Activated T-cell treated with anti-CD3 and anti-CD28 coated beads for 1 hour (primary cell): ENCODE results near the gene EYS.

Source experiments
- DNase-seq: peaks from one replicate; pipeline ENCODE4 v3.0.0-alpha.2; 2020; ENCODE audit warnings: low read depth

EYS gene

GRCh38 chr6:64238071-64238470 lies 1469.0 kb downstream of the EYS start:
- no peak for DNase-seq

- DNase-seq, result no peak
Observed at GRCh38 chr6:64233746-64234145, 1473.3 kb downstream of the EYS start.

GRCh38 chr6:64231928-64232327 lies 1475.1 kb downstream of the EYS start:
- DNase-seq, result no peak

GRCh38 chr6:64230530-64230929 lies 1476.5 kb downstream of the EYS start:
- DNase-seq, result no peak

GRCh38 chr6:64227863-64228262 lies 1479.2 kb downstream of the EYS start:
- DNase-seq, result no peak

- no peak for DNase-seq
Observed at GRCh38 chr6:64225503-64225902, 1481.5 kb downstream of the EYS start.

GRCh38 chr6:64224819-64225218 lies 1482.2 kb downstream of the EYS start:
- no peak for DNase-seq

- DNase-seq, result no peak
Observed at GRCh38 chr6:64221776-64222175, 1485.2 kb downstream of the EYS start.

- no peak for DNase-seq
Observed at GRCh38 chr6:64220801-64221200, 1486.2 kb downstream of the EYS start.

- no peak for DNase-seq
Observed at GRCh38 chr6:64217721-64218620, 1489.1 kb downstream of the EYS start.

GRCh38 chr6:64214373-64214772 lies 1492.7 kb downstream of the EYS start:
- no peak for DNase-seq

- no peak for DNase-seq
Observed at GRCh38 chr6:64213697-64214096, 1493.3 kb downstream of the EYS start.

GRCh38 chr6:64197246-64197645 lies 1509.8 kb downstream of the EYS start:
- DNase-seq, result no peak

GRCh38 chr6:64186592-64186991 lies 1520.4 kb downstream of the EYS start:
- DNase-seq, result no peak

GRCh38 chr6:64185621-64186020 lies 1521.4 kb downstream of the EYS start:
- no peak for DNase-seq

GRCh38 chr6:64175296-64175695 lies 1531.7 kb downstream of the EYS start:
- DNase-seq, result no peak

- DNase-seq, result no peak
Observed at GRCh38 chr6:64170316-64170715, 1536.7 kb downstream of the EYS start.

- no peak for DNase-seq
Observed at GRCh38 chr6:64160486-64160885, 1546.5 kb downstream of the EYS start.

- no peak for DNase-seq
Observed at GRCh38 chr6:64155063-64155462, 1552.0 kb downstream of the EYS start.

- DNase-seq, result no peak
Observed at GRCh38 chr6:64146876-64147275, 1560.2 kb downstream of the EYS start.

GRCh38 chr6:64146094-64146493 lies 1560.9 kb downstream of the EYS start:
- no peak for DNase-seq

- no peak for DNase-seq
Observed at GRCh38 chr6:64145658-64146057, 1561.4 kb downstream of the EYS start.

- DNase-seq, result no peak
Observed at GRCh38 chr6:64143101-64143500, 1563.9 kb downstream of the EYS start.

GRCh38 chr6:64141680-64142079 lies 1565.3 kb downstream of the EYS start:
- DNase-seq, result no peak
